A673 (cell line): Measurements from ENCODE around the gene TOMT. TPM values are rescaled to one million over a fixed set of nuclear protein-coding genes. Genes with fewer than 3 reads are reported as not detected.

Experiments used
- BruUV-seq: library from RNA; stranded (reverse); fragments of 400-500 nt; replicated peaks from 2 replicates; lab custom pipeline; 2021; lab: Mats Ljungman, UMichigan
- CTCF ChIA-PET: fragments of 300-600 bp; sonication (Branson Sonifier 250); formaldehyde crosslinking; loops from one replicate; lab custom pipeline; 2022; ENCODE audit warnings: antibody characterized with exemption; lab: Charles Lee
- POLR2A ChIA-PET: fragments of 300-600 bp; sonication (Branson Sonifier 250); formaldehyde crosslinking; loops from one replicate; lab custom pipeline; 2022; ENCODE audit warnings: antibody characterized with exemption; ENCODE audit not compliant: low non-redundant PET; lab: Charles Lee
- DNase-seq: peaks from one replicate; pipeline ENCODE4 v3.0.0-alpha.2; 2015; ENCODE audit warnings: low spot score
- H3K27ac ChIP-seq: fragments of 200-600 bp; sonication (generic); 2 replicates; pipeline ENCODE4 v1.5.1; 2016; ENCODE audit warnings: mixed run types, low read depth, mild to moderate bottlenecking, mixed read lengths, antibody characterized with exemption, low read length; ENCODE audit not compliant: poor library complexity, severe bottlenecking
- H3K27me3 ChIP-seq: fragments of 200-600 bp; sonication (generic); replicated peaks from 2 replicates; pipeline ENCODE4 v1.6.1; 2017; ENCODE audit warnings: mixed run types, low read depth, mild to moderate bottlenecking, mixed read lengths, antibody characterized with exemption, low read length; ENCODE audit not compliant: insufficient read depth, poor library complexity
- H3K36me3 ChIP-seq: fragments of 200-600 bp; sonication (generic); 2 replicates; pipeline ENCODE4 v1.6.1; 2016; ENCODE audit warnings: mixed run types, mild to moderate bottlenecking, mixed read lengths, antibody characterized with exemption, low read length; ENCODE audit not compliant: insufficient read depth, poor library complexity, severe bottlenecking
- H3K4me1 ChIP-seq: fragments of 200-600 bp; sonication (generic); 2 replicates; pipeline ENCODE4 v1.6.1; 2017; ENCODE audit warnings: mixed run types, mild to moderate bottlenecking, mixed read lengths, antibody characterized with exemption, low read length; ENCODE audit not compliant: insufficient read depth, poor library complexity, severe bottlenecking
- H3K4me3 ChIP-seq: fragments of 200-600 bp; sonication (generic); 2 replicates; pipeline ENCODE4 v1.5.1; 2016; ENCODE audit warnings: low read depth, mixed run types, mild to moderate bottlenecking, mixed read lengths, low read length; ENCODE audit not compliant: poor library complexity, severe bottlenecking
- H3K9me3 ChIP-seq: fragments of 200-600 bp; sonication (generic); 2 replicates; pipeline ENCODE4 v1.6.1; 2016; ENCODE audit warnings: mixed run types, low read depth, mild to moderate bottlenecking, mixed read lengths, antibody characterized with exemption, low read length; ENCODE audit not compliant: poor library complexity, severe bottlenecking
- CTCF ChIP-seq: fragments of 300-800, 200-600 bp; sonication (generic); conservative IDR thresholded peaks from 2 replicates; pipeline ENCODE4 v1.5.1; 2017; ENCODE audit warnings: low read depth, mild to moderate bottlenecking, antibody characterized with exemption, low read length, moderate library complexity, mixed read lengths
- EZH2 ChIP-seq: fragments of 200-600 bp; sonication (generic); IDR thresholded peaks from 2 replicates; pipeline ENCODE4 v1.6.1; 2017; ENCODE audit warnings: borderline replicate concordance, low read depth, mild to moderate bottlenecking, mixed read lengths, antibody characterized with exemption, low read length; ENCODE audit not compliant: poor library complexity, severe bottlenecking
- intact Hi-C: fragments of 100-400 bp; cut with micrococcal nuclease; formaldehyde crosslinking; loops from one replicate; pipeline ENCODE4 v1.10.0; 2022; ENCODE audit not compliant: unreplicated experiment
- total RNA-seq: library from RNA; stranded (reverse); gene quantifications from 2 replicates; pipeline ENCODE4 v1.2.3, GENCODE V29; 2021

TOMT gene
- total RNA-seq, 1 experiment from 2014 or later, result not detected

- Histone ChIP-seq H3K9me3 (no peaks in the 10 kb centered on the region), H3K27me3 (no peaks in the 10 kb centered on the region), H3K4me3 (peak within 1 kb of the TSS; percentile 56), H3K4me1 (peaks cover 10% of the 10 kb centered on the region), H3K27ac (peak within 1 kb of the TSS; percentile 99), H3K36me3 (no peaks in the 10 kb centered on the region)
- POLR2A ChIA-PET, result interaction anchor here (0.6 kb wide), 1 partner anchor 33 kb away, joined by 4 read pairs; no protein-coding TSS in a partner anchor
- BruUV-seq, result no TSS peak
- TF ChIP-seq CTCF, result no peak
- TF ChIP-seq EZH2, result no peak
- peak; percentile 100 for DNase-seq
- CTCF ChIA-PET, result no interaction called here
- intact Hi-C loops, result loop anchor here (1.0 to 5.0 kb wide), 3 partner anchors 9 to 110 kb away; partner anchors contain the start of genes INPPL1, LAMTOR1, LRRC51 and NUMA1
Observed at GRCh38 chr11:72112143-72112977, 6.6 kb downstream of the TOMT start, which contains the start of gene ANAPC15. Gene ANAPC15 (minus strand): TSS chr11:72112695. CDS start chr11:72111276, 1,419 bp downstream.

- H3K27me3 ChIP-seq, result no peaks in the 10 kb centered on the region
- peaks cover 10% of the 10 kb centered on the region for H3K4me1 ChIP-seq
- peak overlapping the region; percentile 56 for H3K4me3 ChIP-seq
- ChIA-PET CTCF (no interaction called here), POLR2A (interaction anchor here (0.6 kb wide), 1 partner anchor 33 kb away, joined by 4 read pairs; no protein-coding TSS in a partner anchor)
- DNase-seq, result no peak
- no peaks in the 10 kb centered on the region for H3K36me3 ChIP-seq
- no peaks in the 10 kb centered on the region for H3K9me3 ChIP-seq
- TSS peak; percentile 99 for BruUV-seq
- H3K27ac ChIP-seq, result peak overlapping the region; percentile 99
- intact Hi-C loops, result loop anchor here (1.0 to 5.0 kb wide), 3 partner anchors 10 to 109 kb away; partner anchors contain the start of genes INPPL1, LAMTOR1, LRRC51 and NUMA1
- TF ChIP-seq EZH2 (no peak), CTCF (no peak)
Observed at GRCh38 chr11:72112978-72113808, 7.5 kb downstream of the TOMT start.

GRCh38 chr11:72114570-72114969 is 8.8 kb downstream of the TOMT start:
- no peak overlapping the region for H3K4me3 ChIP-seq
- H3K27me3 ChIP-seq, result no peaks in the 10 kb centered on the region
- no peak overlapping the region for H3K27ac ChIP-seq
- H3K9me3 ChIP-seq, result no peaks in the 10 kb centered on the region
- no peak for TF ChIP-seq EZH2
- no peak for TF ChIP-seq CTCF
- intact Hi-C loops, result loop anchor here (5.0 kb wide), 1 partner anchor 108 kb away; the partner anchor contains the start of gene INPPL1
- peaks cover 10% of the 10 kb centered on the region for H3K4me1 ChIP-seq
- H3K36me3 ChIP-seq, result no peaks in the 10 kb centered on the region
- DNase-seq, result no peak
- BruUV-seq, result no TSS peak
- ChIA-PET POLR2A (no interaction called here), CTCF (no interaction called here)
